ENCODE results near the gene GGT6.

- TF ChIP-seq, protein P1, sequence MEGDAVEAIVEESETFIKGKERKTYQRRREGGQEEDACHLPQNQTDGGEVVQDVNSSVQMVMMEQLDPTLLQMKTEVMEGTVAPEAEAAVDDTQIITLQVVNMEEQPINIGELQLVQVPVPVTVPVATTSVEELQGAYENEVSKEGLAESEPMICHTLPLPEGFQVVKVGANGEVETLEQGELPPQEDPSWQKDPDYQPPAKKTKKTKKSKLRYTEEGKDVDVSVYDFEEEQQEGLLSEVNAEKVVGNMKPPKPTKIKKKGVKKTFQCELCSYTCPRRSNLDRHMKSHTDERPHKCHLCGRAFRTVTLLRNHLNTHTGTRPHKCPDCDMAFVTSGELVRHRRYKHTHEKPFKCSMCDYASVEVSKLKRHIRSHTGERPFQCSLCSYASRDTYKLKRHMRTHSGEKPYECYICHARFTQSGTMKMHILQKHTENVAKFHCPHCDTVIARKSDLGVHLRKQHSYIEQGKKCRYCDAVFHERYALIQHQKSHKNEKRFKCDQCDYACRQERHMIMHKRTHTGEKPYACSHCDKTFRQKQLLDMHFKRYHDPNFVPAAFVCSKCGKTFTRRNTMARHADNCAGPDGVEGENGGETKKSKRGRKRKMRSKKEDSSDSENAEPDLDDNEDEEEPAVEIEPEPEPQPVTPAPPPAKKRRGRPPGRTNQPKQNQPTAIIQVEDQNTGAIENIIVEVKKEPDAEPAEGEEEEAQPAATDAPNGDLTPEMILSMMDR (conservative IDR thresholded peaks at IDR 0.05): no peak
- TF ChIP-seq EZH2 (IDR thresholded peaks at IDR 0.05; ENCODE audit: low read depth): no peak
Measured at GRCh38 chr17:4547118-4547906, 13.1 kb downstream of the GGT6 start.
